WERI-Rb-1 (cell line): ENCODE measurements around the gene SKAP1.
"Not testable (repeated sequence)": the region's sequence is repeated elsewhere in the genome, so short reads cannot be mapped to it uniquely, and the experiment has no call there.

ENCODE experiments used
- DNase-seq: peaks from one replicate; pipeline ENCODE4 v3.0.0-alpha.2; 2020
- H3K27ac ChIP-seq: fragments of 250-450 bp; sonication (Bioruptor Pico); 2 replicates; pipeline ENCODE4 v1.5.1; 2020; ENCODE audit warnings: mild to moderate bottlenecking, moderate library complexity
- H3K27me3 ChIP-seq: fragments of 250-450 bp; sonication (Bioruptor Pico); 2 replicates; pipeline ENCODE4 v1.5.1; 2021; ENCODE audit warnings: mild to moderate bottlenecking, low read depth, moderate library complexity; ENCODE audit not compliant: insufficient read depth, severe bottlenecking
- H3K36me3 ChIP-seq: fragments of 250-450 bp; sonication (Bioruptor Pico); 2 replicates; pipeline ENCODE4 v1.5.1; 2020; ENCODE audit warnings: mild to moderate bottlenecking, moderate library complexity
- H3K4me3 ChIP-seq: 2 replicates; pipeline ENCODE4 v1.5.1; 2011; ENCODE audit warnings: low read depth, mild to moderate bottlenecking, control low read depth, low read length
- H3K9me3 ChIP-seq: fragments of 250-450 bp; sonication (Bioruptor Pico); 2 replicates; pipeline ENCODE4 v1.5.1; 2021; ENCODE audit warnings: mild to moderate bottlenecking, moderate library complexity; ENCODE audit not compliant: severe bottlenecking
- TF ChIP-seq, protein P1 (sequence below): IDR thresholded peaks from 2 replicates; pipeline ENCODE4 v1.5.1; 2011; ENCODE audit warnings: low read depth, mild to moderate bottlenecking, control low read depth, inconsistent platforms, low read length

The SKAP1 gene

DNA sequence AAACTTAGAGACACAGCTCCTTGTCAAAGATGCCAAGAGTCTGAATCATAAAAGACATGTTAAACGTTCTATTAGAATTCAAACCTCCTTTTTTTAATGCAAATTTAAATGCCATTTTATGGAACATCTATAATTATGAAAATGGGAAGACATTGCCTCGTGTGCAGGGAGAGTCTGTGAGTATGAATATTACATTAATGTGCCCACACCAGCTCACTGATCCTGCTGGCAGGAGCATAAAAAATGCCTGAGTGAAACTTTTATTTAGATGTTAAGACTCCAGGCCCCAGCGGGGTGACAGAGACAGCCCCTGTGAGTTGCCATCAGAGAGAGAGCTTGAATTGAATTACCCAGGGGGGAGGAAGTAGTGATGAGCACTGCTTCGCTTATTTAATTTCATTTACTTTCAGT, 237.7 kb downstream of the SKAP1 start:
- TF ChIP-seq, protein P1, sequence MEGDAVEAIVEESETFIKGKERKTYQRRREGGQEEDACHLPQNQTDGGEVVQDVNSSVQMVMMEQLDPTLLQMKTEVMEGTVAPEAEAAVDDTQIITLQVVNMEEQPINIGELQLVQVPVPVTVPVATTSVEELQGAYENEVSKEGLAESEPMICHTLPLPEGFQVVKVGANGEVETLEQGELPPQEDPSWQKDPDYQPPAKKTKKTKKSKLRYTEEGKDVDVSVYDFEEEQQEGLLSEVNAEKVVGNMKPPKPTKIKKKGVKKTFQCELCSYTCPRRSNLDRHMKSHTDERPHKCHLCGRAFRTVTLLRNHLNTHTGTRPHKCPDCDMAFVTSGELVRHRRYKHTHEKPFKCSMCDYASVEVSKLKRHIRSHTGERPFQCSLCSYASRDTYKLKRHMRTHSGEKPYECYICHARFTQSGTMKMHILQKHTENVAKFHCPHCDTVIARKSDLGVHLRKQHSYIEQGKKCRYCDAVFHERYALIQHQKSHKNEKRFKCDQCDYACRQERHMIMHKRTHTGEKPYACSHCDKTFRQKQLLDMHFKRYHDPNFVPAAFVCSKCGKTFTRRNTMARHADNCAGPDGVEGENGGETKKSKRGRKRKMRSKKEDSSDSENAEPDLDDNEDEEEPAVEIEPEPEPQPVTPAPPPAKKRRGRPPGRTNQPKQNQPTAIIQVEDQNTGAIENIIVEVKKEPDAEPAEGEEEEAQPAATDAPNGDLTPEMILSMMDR, result no peak
- H3K27me3 ChIP-seq, result no peaks in the 10 kb centered on the region
- DNase-seq, result no peak
- no peaks in the 10 kb centered on the region for H3K36me3 ChIP-seq
- H3K4me3 ChIP-seq, result no peak overlapping the region
- H3K9me3 ChIP-seq, result no peaks in the 10 kb centered on the region
- no peak overlapping the region for H3K27ac ChIP-seq

DNA sequence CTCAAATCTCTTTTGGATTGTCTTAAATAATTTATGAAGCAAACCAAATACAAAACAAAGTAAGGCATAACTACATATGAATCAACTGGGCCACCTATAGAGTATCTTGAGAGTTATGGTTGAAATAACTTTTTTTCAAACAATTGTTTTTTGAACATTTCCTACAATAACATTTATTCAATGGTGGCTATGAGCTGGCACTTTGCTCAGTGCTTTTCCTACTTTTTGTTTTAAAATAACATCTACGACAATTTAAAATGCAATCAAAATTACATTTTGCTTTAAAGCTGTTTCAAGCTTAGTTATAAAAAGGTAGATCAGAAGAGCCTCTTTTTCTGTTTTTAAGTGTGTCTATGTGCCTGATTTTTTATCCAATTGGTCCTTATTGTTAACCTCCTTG, 238.7 kb downstream of the SKAP1 start:
- H3K27ac ChIP-seq, result no peak overlapping the region

DNA sequence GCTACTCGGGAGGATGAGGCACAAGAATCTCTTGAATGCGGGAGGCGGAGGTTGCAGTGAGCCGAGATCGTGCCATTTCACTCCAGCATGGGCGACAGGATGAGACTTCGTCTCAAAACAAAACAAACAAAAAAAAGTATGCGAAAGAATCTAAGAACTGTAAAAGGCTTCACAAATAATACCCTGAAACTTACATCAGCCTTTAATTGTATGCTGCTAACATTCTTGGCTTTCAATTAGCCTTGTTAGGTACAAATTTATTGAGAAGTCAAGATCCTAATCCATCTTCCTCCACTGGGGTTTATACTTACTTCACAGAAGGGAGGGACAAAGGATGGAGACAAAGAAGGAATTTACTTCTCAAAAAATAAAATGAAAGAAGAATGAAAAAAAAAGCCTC, 239.1 kb downstream of the SKAP1 start:
- TF ChIP-seq, protein P1, result no peak
- H3K9me3 ChIP-seq, result no peaks in the 10 kb centered on the region
- H3K27me3 ChIP-seq, result no peaks in the 10 kb centered on the region
- H3K4me3 ChIP-seq, result no peak overlapping the region
- H3K27ac ChIP-seq, result no peak overlapping the region
- H3K36me3 ChIP-seq, result no peaks in the 10 kb centered on the region
- no peak for DNase-seq

More for the DNA sequence above, 238.7 kb downstream of the SKAP1 start:
- Histone ChIP-seq H3K36me3 (no peaks in the 10 kb centered on the region), H3K4me3 (no peak overlapping the region), H3K9me3 (no peaks in the 10 kb centered on the region), H3K27me3 (no peaks in the 10 kb centered on the region)
- TF ChIP-seq, protein P1, result no peak
- DNase-seq, result no peak

DNA sequence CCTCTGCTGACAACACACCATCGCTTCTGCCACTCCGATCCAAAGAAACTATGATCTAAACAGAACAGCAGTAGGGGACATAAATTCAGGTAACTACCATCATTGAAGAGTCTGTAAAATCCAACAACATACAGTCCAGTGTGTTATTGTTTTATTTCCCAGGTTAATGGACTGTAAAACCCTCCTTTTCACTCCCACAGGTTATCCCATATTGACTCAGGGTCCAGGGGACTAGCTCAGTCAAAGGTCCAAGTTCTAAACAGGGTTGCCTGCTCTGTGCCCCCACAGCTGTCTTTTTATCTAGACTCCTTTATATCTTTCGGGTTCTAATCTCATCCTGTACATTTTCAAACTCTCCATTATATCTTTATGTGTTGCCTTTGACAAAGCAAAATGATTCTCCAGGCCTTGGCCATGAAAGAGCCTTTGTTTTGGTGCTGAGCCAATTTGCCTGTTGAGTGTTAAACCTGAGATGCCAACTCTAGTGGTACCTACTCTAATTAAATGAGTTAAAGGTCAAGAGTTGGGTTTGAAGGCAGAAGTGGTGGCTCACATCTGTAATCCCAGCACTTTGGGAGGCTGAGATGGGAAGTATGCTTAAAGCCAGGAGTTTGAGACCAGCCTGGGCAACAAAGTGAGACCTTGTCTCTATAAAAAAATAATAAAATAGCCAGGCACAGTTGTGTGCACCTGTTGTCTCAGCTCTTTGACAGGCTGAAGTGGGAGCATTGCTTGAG, 242.0 kb downstream of the SKAP1 start:
- Histone ChIP-seq H3K9me3 (no peaks in the 10 kb centered on the region), H3K27me3 (no peaks in the 10 kb centered on the region), H3K27ac (no peak overlapping the region), H3K36me3 (no peaks in the 10 kb centered on the region), H3K4me3 (no peak overlapping the region)
- TF ChIP-seq, protein P1, result no peak
- DNase-seq, result no peak

DNA sequence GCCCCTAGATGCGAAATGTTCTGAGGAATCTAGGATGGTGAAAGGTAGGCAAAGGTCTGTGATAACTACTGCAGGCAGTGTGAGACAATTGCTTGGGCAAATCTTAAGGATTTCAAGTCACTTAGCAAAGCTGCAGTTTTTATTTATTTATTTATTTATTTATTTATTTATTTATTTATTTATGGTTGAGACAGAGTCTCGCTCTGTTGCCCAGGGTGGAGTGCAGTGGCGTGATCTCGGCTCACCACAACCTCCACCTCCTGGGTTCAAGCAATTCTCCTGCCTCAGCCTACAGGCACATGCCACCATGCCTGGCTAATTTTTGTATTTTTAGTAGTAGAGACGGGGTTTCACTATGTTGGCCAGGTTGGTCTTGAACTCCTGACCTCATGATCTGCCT, 243.7 kb downstream of the SKAP1 start:
- H3K9me3 ChIP-seq, H3K4me3 ChIP-seq, H3K27ac ChIP-seq, H3K27me3 ChIP-seq, H3K36me3 ChIP-seq, DNase-seq: not testable (repeated sequence)

DNA sequence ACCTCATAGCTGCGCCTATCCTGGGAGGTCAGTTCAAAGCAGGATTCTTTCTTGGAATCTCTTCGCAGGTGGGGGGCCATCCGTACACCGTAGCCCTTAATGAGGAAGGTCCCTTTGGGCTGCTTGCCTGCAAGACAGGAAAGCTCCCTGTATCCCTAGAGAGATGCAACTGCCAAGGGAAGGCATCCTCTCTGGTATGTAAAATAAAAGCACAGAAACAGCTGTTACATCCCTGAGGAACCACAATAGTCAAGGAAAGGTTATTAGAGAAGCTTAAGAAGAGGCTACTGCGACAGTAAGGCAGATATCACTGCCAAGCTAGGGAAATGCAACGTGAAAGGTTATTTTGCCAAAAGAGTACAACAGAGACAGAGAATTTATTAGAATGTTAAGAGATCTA, 245.3 kb downstream of the SKAP1 start:
- Histone ChIP-seq H3K36me3 (no peaks in the 10 kb centered on the region), H3K9me3 (no peaks in the 10 kb centered on the region), H3K27me3 (no peaks in the 10 kb centered on the region), H3K27ac (no peak overlapping the region), H3K4me3 (no peak overlapping the region)
- TF ChIP-seq, protein P1, result no peak
- no peak for DNase-seq
